SU-DHL-6 (cell line): ENCODE measurements around the gene SMAP1.

ENCODE experiments used
- H2AFZ ChIP-seq: fragments of 200-600 bp; sonication (generic); 2 replicates; pipeline ENCODE4 v1.6.1; 2014; ENCODE audit warnings: low read depth, mild to moderate bottlenecking, moderate library complexity, mixed read lengths, antibody characterized with exemption, low read length; ENCODE audit not compliant: severe bottlenecking
- H3F3A ChIP-seq: fragments of 200-600 bp; shearing (Covaris generic); 2 replicates; pipeline ENCODE4 v1.6.0; 2016; ENCODE audit warnings: antibody characterized with exemption, mild to moderate bottlenecking; ENCODE audit not compliant: insufficient read depth
- H3K27ac ChIP-seq: fragments of 200-600 bp; sonication (generic); 2 replicates; pipeline ENCODE4 v1.5.1; 2016; ENCODE audit warnings: low read depth, mild to moderate bottlenecking, low read length, moderate library complexity, mixed read lengths
- H3K27me3 ChIP-seq: fragments of 200-600 bp; sonication (generic), shearing (Covaris generic); 2 replicates; pipeline ENCODE4 v1.6.0; 2014; ENCODE audit warnings: mild to moderate bottlenecking, low read length
- H3K36me3 ChIP-seq: fragments of 200-600 bp; sonication (generic); 2 replicates; pipeline ENCODE4 v1.6.1; 2014; ENCODE audit warnings: mild to moderate bottlenecking, low read length, mixed read lengths
- H3K4me2 ChIP-seq: fragments of 300-600, 200-600 bp; shearing (Covaris generic), sonication (generic); 2 replicates; pipeline ENCODE4 v1.6.0; 2014; ENCODE audit warnings: low read length, low read depth, mild to moderate bottlenecking; ENCODE audit not compliant: poor library complexity, severe bottlenecking
- H3K4me3 ChIP-seq: fragments of 200-600 bp; sonication (generic); 2 replicates; pipeline ENCODE4 v1.5.1; 2014; ENCODE audit warnings: antibody characterized with exemption, low read length, mild to moderate bottlenecking, mixed read lengths; ENCODE audit not compliant: insufficient read depth, poor library complexity, severe bottlenecking
- H3K79me2 ChIP-seq: fragments of 200-600 bp; sonication (generic); 2 replicates; pipeline ENCODE4 v1.6.1; 2014; ENCODE audit warnings: mild to moderate bottlenecking, low read length, moderate library complexity; ENCODE audit not compliant: insufficient read depth
- H3K9ac ChIP-seq: fragments of 200-600 bp; sonication (generic); 2 replicates; pipeline ENCODE4 v1.7.0; 2014; ENCODE audit warnings: mild to moderate bottlenecking, low read length
- H3K9me2 ChIP-seq: fragments of 200-600 bp; sonication (generic); replicated peaks from 2 replicates; pipeline ENCODE4 v1.6.1; 2014; ENCODE audit warnings: low read length; ENCODE audit not compliant: insufficient read depth
- H3K9me3 ChIP-seq: fragments of 200-600 bp; sonication (generic); 2 replicates; pipeline ENCODE4 v1.6.1; 2014; ENCODE audit warnings: low read length, mixed read lengths; ENCODE audit not compliant: insufficient read depth
- H4K20me1 ChIP-seq: fragments of 200-600 bp; sonication (generic); 2 replicates; pipeline ENCODE4 v1.6.1; 2014; ENCODE audit warnings: low read depth, mild to moderate bottlenecking, antibody characterized with exemption, low read length, moderate library complexity, mixed read lengths
- CTCF ChIP-seq: fragments of 200-600 bp; sonication (generic); IDR thresholded peaks from one replicate; pipeline ENCODE4 v1.5.1; 2017; ENCODE audit warnings: antibody characterized with exemption, mild to moderate bottlenecking, low read length, moderate library complexity; ENCODE audit not compliant: insufficient read depth, poor library complexity, severe bottlenecking
- EZH2phosphoT487 ChIP-seq: fragments of 200-600 bp; sonication (generic), shearing (Covaris generic); conservative IDR thresholded peaks from 2 replicates; pipeline ENCODE4 v1.6.1; 2018; ENCODE audit warnings: mild to moderate bottlenecking, antibody characterized with exemption, low read length, moderate library complexity, mixed read lengths

The SMAP1 gene

GRCh38 chr6:70694371-70694770 lies 26.7 kb downstream of the SMAP1 start:
- no peak overlapping the region for H3K9ac ChIP-seq
- H3K27me3 ChIP-seq: no peaks in the 10 kb centered on the region
- no peak for TF ChIP-seq EZH2phosphoT487
- no peak for TF ChIP-seq CTCF
- no peak overlapping the region for H3K27ac ChIP-seq
- no peak overlapping the region for H2AFZ ChIP-seq
- no peaks in the 10 kb centered on the region for H3K36me3 ChIP-seq
- H3K4me2 ChIP-seq: no peak overlapping the region
- H3K9me3 ChIP-seq: peaks cover 6% of the 10 kb centered on the region; the same call in 1 of the 2 replicates
- no peaks in the 10 kb centered on the region for H3K9me2 ChIP-seq
- no peaks in the 10 kb centered on the region for H3F3A ChIP-seq
- H3K79me2 ChIP-seq: peaks cover 97% of the 10 kb centered on the region
- no peaks in the 10 kb centered on the region; the same call in 1 of the 2 replicates for H4K20me1 ChIP-seq
- no peak overlapping the region for H3K4me3 ChIP-seq

GRCh38 chr6:70700922-70701876 lies 33.5 kb downstream of the SMAP1 start:
- peaks cover 87% of the 10 kb centered on the region for H3K79me2 ChIP-seq
- no peak overlapping the region for H3K4me2 ChIP-seq
- no peak overlapping the region for H2AFZ ChIP-seq
- H3K27me3 ChIP-seq: no peaks in the 10 kb centered on the region
- no peaks in the 10 kb centered on the region for H3K36me3 ChIP-seq
- no peaks in the 10 kb centered on the region; the same call in 1 of the 2 replicates for H4K20me1 ChIP-seq
- H3K9me2 ChIP-seq: no peaks in the 10 kb centered on the region
- TF ChIP-seq EZH2phosphoT487 (no peak), CTCF (no peak)
- H3F3A ChIP-seq: no peaks in the 10 kb centered on the region; the same call in 1 of the 2 replicates
- no peaks in the 10 kb centered on the region for H3K9me3 ChIP-seq
- H3K9ac ChIP-seq: no peak overlapping the region
- H3K27ac ChIP-seq: no peak overlapping the region
- no peak overlapping the region for H3K4me3 ChIP-seq

- H3K4me3 ChIP-seq: no peak overlapping the region
- no peaks in the 10 kb centered on the region for H3K9me2 ChIP-seq
- no peaks in the 10 kb centered on the region; the same call in 1 of the 2 replicates for H4K20me1 ChIP-seq
- no peaks in the 10 kb centered on the region for H3K9me3 ChIP-seq
- H2AFZ ChIP-seq: no peak overlapping the region
- TF ChIP-seq EZH2phosphoT487 (no peak), CTCF (no peak)
- no peak overlapping the region for H3K9ac ChIP-seq
- H3K79me2 ChIP-seq: peaks cover 86% of the 10 kb centered on the region
- H3F3A ChIP-seq: no peaks in the 10 kb centered on the region; the same call in 1 of the 2 replicates
- H3K27me3 ChIP-seq: no peaks in the 10 kb centered on the region
- H3K4me2 ChIP-seq: no peak overlapping the region
- no peak overlapping the region for H3K27ac ChIP-seq
- H3K36me3 ChIP-seq: no peaks in the 10 kb centered on the region
Observed at GRCh38 chr6:70705772-70706171, 38.1 kb downstream of the SMAP1 start.
